Transverse colon (tissue), 4 donors: ENCODE results near the gene QRFP. TPM values are rescaled to one million over a fixed set of nuclear protein-coding genes. Genes with fewer than 3 reads are reported as not detected.

ENCODE experiments used
- DNase-seq: peaks from one replicate; pipeline ENCODE4 v3.0.0-alpha.2; 2019
- H3K27ac ChIP-seq, 4 donors: fragments of 200-600 bp; sonication (generic); 2 replicates each; pipeline ENCODE4 v1.5.1; 2016 to 2018; ENCODE audit warnings: inconsistent platforms in 4 of 4
- H3K27me3 ChIP-seq: fragments of 200-600 bp; sonication (generic); 2 replicates; pipeline ENCODE4 v1.5.1; 2017; ENCODE audit warnings: inconsistent platforms
- H3K36me3 ChIP-seq, 4 donors: fragments of 200-600 bp; sonication (generic); 2 replicates each; pipeline ENCODE4 v1.5.1; 2017 to 2019; ENCODE audit warnings: inconsistent platforms in 4 of 4
- H3K4me1 ChIP-seq, 4 donors: fragments of 200-600 bp; sonication (generic); 2 replicates each; pipeline ENCODE4 v1.5.1; 2017 to 2020; ENCODE audit warnings: inconsistent platforms in 4 of 4
- H3K4me3 ChIP-seq, 4 donors: fragments of 200-600 bp; sonication (generic); 1 replicate in 1 of 4; 2 replicates in 3 of 4; pipeline versions ENCODE4 v1.5.1 to v1.6.1; 2017 to 2019; ENCODE audit warnings: inconsistent platforms in 4 of 4
- H3K9me3 ChIP-seq, 2 donors: fragments of 200-600 bp; sonication (generic); 2 replicates each; pipeline ENCODE4 v1.5.1; 2017 to 2019; ENCODE audit warnings: inconsistent platforms in 2 of 2
- EP300 ChIP-seq: sonication (generic); formaldehyde crosslinking; IDR thresholded peaks from one replicate; pipeline ENCODE4 v1.6.1; 2017; ENCODE audit warnings: antibody characterized with exemption, low read depth
- POLR2A ChIP-seq: fragments of 450-650 bp; IDR thresholded peaks from one replicate; pipeline ENCODE4 v1.6.1; 2016; ENCODE audit warnings: antibody characterized with exemption, mild to moderate bottlenecking, moderate library complexity
- POLR2AphosphoS5 ChIP-seq, 3 donors: sonication (generic); formaldehyde crosslinking; IDR thresholded peaks; one replicate each; pipeline ENCODE4 v1.6.1; 2016; ENCODE audit warnings: antibody characterized with exemption in 3 of 3
- WGBS, 2 donors: methylation state at CpG; one replicate each; pipeline ENCODE4 v1.1.5; 2018; ENCODE audit warnings: low coverage in 1 of 2; 5-methylcytosine and 5-hydroxymethylcytosine counted together
- in situ Hi-C, 4 donors: fragments of 200-750 bp; cut with MboI; loops; one replicate each; pipeline versions ENCODE4 v1.15.0 to v1.15.1; 2017; ENCODE audit warnings: low sequenced_read_pairs in 3 of 4, low pct_ligation_motif_present in 1 of 4, low pct_unique_long_range_greater_than_20kb in 1 of 4
- intact Hi-C: fragments of 100-400 bp; cut with DNase I; formaldehyde crosslinking; loops from one replicate; pipeline ENCODE4 v1.15.1; 2023; ENCODE audit warnings: low total_unique reads
- total RNA-seq, 4 donors: library from RNA; depleted of rRNA; stranded (reverse); fragments of >200 nt; gene quantifications; one replicate each; pipeline ENCODE4 v1.1.0, GENCODE V29; 2016
- TF ChIP-seq, protein P1 (sequence below), 5 experiments: fragments of 200-600 bp in 3 of 5; fragments of 450-650 bp in 2 of 5; sonication (generic) in 3 of 5; IDR thresholded peaks; 1 replicate in 2 of 5; 2 replicates in 3 of 5; pipeline ENCODE4 v1.5.1; 2016 to 2017; ENCODE audit warnings: antibody characterized with exemption in 5 of 5, inconsistent platforms in 3 of 5, mild to moderate bottlenecking in 2 of 5, moderate library complexity in 1 of 5

Gene QRFP
- total RNA-seq, 4 donors from 2014 or later, result not detected

DNA sequence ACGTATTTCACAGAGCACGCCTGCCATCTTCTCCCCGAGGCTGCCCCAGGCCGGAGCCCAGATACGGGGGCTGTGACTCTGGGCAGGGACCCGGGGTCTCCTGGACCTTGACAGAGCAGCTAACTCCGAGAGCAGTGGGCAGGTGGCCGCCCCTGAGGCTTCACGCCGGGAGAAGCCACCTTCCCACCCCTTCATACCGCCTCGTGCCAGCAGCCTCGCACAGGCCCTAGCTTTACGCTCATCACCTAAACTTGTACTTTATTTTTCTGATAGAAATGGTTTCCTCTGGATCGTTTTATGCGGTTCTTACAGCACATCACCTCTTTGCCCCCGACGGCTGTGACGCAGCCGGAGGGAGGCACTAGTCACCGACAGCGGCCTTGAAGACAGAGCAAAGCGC is 9.6 kb downstream of the QRFP start:
- no peak overlapping the region for H3K4me3 ChIP-seq
- intact Hi-C loops (no loop called here), in situ Hi-C loops (no loop called here)
- no peak for TF ChIP-seq POLR2AphosphoS5 (IDR thresholded peaks at IDR 0.05)
- no peak for TF ChIP-seq EP300
- TF ChIP-seq, protein P1, sequence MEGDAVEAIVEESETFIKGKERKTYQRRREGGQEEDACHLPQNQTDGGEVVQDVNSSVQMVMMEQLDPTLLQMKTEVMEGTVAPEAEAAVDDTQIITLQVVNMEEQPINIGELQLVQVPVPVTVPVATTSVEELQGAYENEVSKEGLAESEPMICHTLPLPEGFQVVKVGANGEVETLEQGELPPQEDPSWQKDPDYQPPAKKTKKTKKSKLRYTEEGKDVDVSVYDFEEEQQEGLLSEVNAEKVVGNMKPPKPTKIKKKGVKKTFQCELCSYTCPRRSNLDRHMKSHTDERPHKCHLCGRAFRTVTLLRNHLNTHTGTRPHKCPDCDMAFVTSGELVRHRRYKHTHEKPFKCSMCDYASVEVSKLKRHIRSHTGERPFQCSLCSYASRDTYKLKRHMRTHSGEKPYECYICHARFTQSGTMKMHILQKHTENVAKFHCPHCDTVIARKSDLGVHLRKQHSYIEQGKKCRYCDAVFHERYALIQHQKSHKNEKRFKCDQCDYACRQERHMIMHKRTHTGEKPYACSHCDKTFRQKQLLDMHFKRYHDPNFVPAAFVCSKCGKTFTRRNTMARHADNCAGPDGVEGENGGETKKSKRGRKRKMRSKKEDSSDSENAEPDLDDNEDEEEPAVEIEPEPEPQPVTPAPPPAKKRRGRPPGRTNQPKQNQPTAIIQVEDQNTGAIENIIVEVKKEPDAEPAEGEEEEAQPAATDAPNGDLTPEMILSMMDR (IDR thresholded peaks at IDR 0.05), result no peak
- TF ChIP-seq POLR2A, result no peak
- H3K27ac ChIP-seq, result peak overlapping the region in 1 of 4 donors; percentile 34
- DNase-seq, result no peak
- WGBS, 2 donors, result 87 to 91% methylated on average over 8 to 23 of the region's 23 CpGs
- no peaks in the 10 kb centered on the region for H3K27me3 ChIP-seq
- no peaks in the 10 kb centered on the region for H3K9me3 ChIP-seq
- peaks cover 0 to 5% (median 0%) of the 10 kb centered on the region in 4 donors for H3K4me1 ChIP-seq
- H3K36me3 ChIP-seq, result peaks cover 0 to 66% (median 31%) of the 10 kb centered on the region in 4 donors

DNA sequence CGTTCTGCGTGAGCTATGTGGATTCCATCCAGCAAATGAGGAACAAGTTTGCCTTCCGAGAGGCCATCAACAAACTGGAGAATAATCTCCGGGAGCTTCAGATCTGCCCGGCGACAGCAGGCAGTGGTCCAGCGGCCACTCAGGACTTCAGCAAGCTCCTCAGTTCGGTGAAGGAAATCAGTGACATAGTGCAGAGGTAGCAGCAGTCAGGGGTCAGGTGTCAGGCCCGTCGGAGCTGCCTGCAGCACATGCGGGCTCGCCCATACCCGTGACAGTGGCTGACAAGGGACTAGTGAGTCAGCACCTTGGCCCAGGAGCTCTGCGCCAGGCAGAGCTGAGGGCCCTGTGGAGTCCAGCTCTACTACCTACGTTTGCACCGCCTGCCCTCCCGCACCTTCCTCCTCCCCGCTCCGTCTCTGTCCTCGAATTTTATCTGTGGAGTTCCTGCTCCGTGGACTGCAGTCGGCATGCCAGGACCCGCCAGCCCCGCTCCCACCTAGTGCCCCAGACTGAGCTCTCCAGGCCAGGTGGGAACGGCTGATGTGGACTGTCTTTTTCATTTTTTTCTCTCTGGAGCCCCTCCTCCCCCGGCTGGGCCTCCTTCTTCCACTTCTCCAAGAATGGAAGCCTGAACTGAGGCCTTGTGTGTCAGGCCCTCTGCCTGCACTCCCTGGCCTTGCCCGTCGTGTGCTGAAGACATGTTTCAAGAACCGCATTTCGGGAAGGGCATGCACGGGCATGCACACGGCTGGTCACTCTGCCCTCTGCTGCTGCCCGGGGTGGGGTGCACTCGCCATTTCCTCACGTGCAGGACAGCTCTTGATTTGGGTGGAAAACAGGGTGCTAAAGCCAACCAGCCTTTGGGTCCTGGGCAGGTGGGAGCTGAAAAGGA is 10.9 kb downstream of the QRFP start:
- Histone ChIP-seq H3K27ac (no peak overlapping the region), H3K4me1 (peaks cover 0 to 5% (median 0%) of the 10 kb centered on the region in 4 donors), H3K4me3 (no peak overlapping the region), H3K36me3 (peaks cover 0 to 77% (median 38%) of the 10 kb centered on the region in 4 donors), H3K27me3 (no peaks in the 10 kb centered on the region), H3K9me3 (no peaks in the 10 kb centered on the region)
- no peak for DNase-seq
- TF ChIP-seq, protein P1 (IDR thresholded peaks at IDR 0.05), result no peak
- TF ChIP-seq EP300 (no peak), POLR2A (no peak), POLR2AphosphoS5 (IDR thresholded peaks at IDR 0.05) (no peak)
- intact Hi-C loops, result no loop called here
- in situ Hi-C loops, result no loop called here
- 88% methylated on average over 32 of the region's 35 CpGs; no CpG with 5 or more reads in 1 of the 2 donors for WGBS, 2 donors

DNA sequence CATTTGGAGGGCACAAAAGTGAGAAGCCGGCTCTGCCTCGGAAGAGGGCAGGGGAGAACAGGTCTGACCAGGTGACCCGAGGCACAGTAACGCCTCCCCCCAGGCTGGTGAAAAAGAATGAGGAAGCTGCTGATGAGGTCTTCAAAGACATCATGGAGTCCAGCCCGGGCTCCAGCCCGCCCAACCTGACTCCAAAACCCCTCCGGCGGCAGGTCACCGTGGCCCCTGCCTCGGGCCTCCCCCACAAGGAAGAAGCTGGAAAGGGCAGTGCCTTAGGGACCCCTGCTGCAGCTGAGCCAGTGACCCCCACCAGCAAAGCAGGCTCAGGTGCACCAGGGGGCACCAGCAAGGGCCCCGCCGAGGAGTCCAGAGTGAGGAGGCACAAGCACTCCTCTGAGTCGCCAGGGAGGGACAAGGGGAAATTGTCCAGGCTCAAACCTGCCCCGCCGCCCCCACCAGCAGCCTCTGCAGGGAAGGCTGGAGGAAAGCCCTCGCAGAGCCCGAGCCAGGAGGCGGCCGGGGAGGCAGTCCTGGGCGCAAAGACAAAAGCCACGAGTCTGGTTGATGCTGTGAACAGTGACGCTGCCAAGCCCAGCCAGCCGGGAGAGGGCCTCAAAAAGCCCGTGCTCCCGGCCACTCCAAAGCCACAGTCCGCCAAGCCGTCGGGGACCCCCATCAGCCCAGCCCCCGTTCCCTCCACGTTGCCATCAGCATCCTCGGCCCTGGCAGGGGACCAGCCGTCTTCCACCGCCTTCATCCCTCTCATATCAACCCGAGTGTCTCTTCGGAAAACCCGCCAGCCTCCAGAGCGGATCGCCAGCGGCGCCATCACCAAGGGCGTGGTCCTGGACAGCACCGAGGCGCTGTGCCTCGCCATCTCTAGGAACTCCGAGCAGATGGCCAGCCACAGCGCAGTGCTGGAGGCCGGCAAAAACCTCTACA is 11.8 kb downstream of the QRFP start:
- no peak for DNase-seq
- Histone ChIP-seq H3K9me3 (no peaks in the 10 kb centered on the region), H3K27me3 (no peaks in the 10 kb centered on the region), H3K36me3 (peaks cover 0 to 78% (median 38%) of the 10 kb centered on the region in 4 donors), H3K4me3 (no peak overlapping the region), H3K4me1 (peaks cover 0 to 5% (median 0%) of the 10 kb centered on the region in 4 donors), H3K27ac (no peak overlapping the region)
- 87% methylated on average over 43 of the region's 47 CpGs; no CpG with 5 or more reads in 1 of the 2 donors for WGBS, 2 donors
- in situ Hi-C loops, result no loop called here
- intact Hi-C loops, result no loop called here
- no peak for TF ChIP-seq EP300
- peak in 1 of 3 donors; percentile 49 for TF ChIP-seq POLR2AphosphoS5 (IDR thresholded peaks at IDR 0.05)

DNA sequence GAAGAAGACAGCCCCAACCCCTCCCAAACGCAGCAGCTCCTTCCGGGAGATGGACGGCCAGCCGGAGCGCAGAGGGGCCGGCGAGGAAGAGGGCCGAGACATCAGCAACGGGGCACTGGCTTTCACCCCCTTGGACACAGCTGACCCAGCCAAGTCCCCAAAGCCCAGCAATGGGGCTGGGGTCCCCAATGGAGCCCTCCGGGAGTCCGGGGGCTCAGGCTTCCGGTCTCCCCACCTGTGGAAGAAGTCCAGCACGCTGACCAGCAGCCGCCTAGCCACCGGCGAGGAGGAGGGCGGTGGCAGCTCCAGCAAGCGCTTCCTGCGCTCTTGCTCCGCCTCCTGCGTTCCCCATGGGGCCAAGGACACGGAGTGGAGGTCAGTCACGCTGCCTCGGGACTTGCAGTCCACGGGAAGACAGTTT is 12.5 kb downstream of the QRFP start:
- peaks cover 0 to 81% (median 40%) of the 10 kb centered on the region in 4 donors for H3K36me3 ChIP-seq
- H3K4me3 ChIP-seq, result no peak overlapping the region
- no peaks in the 10 kb centered on the region for H3K27me3 ChIP-seq
- no peaks in the 10 kb centered on the region for H3K9me3 ChIP-seq
- in situ Hi-C loops (no loop called here), intact Hi-C loops (no loop called here)
- H3K27ac ChIP-seq, result no peak overlapping the region
- no peak for DNase-seq
- H3K4me1 ChIP-seq, result peaks cover 0 to 5% (median 0%) of the 10 kb centered on the region in 4 donors
- 88% methylated on average over 25 of the region's 25 CpGs; no CpG with 5 or more reads in 1 of the 2 donors for WGBS, 2 donors
- TF ChIP-seq, protein P1 (IDR thresholded peaks at IDR 0.05), result no peak
